Uterus (tissue), 4 donors: ENCODE measurements around the gene PCBP1. TPM values are rescaled to one million over a fixed set of nuclear protein-coding genes. Genes with fewer than 3 reads are reported as not detected.
"Not testable (repeated sequence)": the region's sequence is repeated elsewhere in the genome, so short reads cannot be mapped to it uniquely, and the experiment has no call there.

Experiments
- DNase-seq, 2 donors: peaks; one replicate each; pipeline ENCODE4 v3.0.0-alpha.2; 2019 to 2020
- H3K27ac ChIP-seq, 2 donors: fragments of 200-600 bp; sonication (generic); 1 replicate in 1 of 2; 2 replicates in 1 of 2; pipeline ENCODE4 v1.5.1; 2016 to 2018
- H3K27me3 ChIP-seq, 2 donors: fragments of 200-600 bp; sonication (generic); one replicate each; pipeline ENCODE4 v1.5.1; 2018 to 2019; ENCODE audit warnings: control low read depth in 1 of 2
- H3K36me3 ChIP-seq, 2 donors: fragments of 200-600 bp; sonication (generic); one replicate each; pipeline ENCODE4 v1.5.1; 2019; ENCODE audit warnings: control low read depth in 1 of 2
- H3K4me1 ChIP-seq, 2 donors: fragments of 200-600 bp; sonication (generic); one replicate each; pipeline ENCODE4 v1.5.1; 2018 to 2019; ENCODE audit warnings: control low read depth in 1 of 2
- H3K4me3 ChIP-seq, 2 donors: fragments of 200-600 bp; sonication (generic); 1 replicate in 1 of 2; 2 replicates in 1 of 2; pipeline ENCODE4 v1.5.1; 2018 to 2019; ENCODE audit warnings: mild to moderate bottlenecking in 1 of 2
- H3K9me3 ChIP-seq, 2 donors: fragments of 200-600 bp; sonication (generic); one replicate each; pipeline ENCODE4 v1.5.1; 2019; ENCODE audit warnings: control low read depth in 1 of 2
- CTCF ChIP-seq, 4 experiments: fragments of 200-600 bp in 2 of 4; fragments of 450-650 bp in 2 of 4; sonication (generic) in 2 of 4; IDR thresholded peaks; one replicate each; pipeline ENCODE4 v1.5.1; 2016 to 2019; ENCODE audit warnings: antibody characterized with exemption in 4 of 4, mild to moderate bottlenecking in 2 of 4, moderate library complexity in 1 of 4
- POLR2A ChIP-seq, 2 donors: fragments of 450-650 bp; IDR thresholded peaks; one replicate each; pipeline ENCODE4 v1.6.1; 2016; ENCODE audit warnings: antibody characterized with exemption in 2 of 2, mild to moderate bottlenecking in 1 of 2, moderate library complexity in 1 of 2
- intact Hi-C: fragments of 100-400 bp; cut with DNase I; formaldehyde crosslinking; loops from one replicate; pipeline ENCODE4 v1.15.1; 2023; ENCODE audit warnings: low total_unique reads
- total RNA-seq, 4 donors: library from RNA; depleted of rRNA in 3 of 4; stranded (reverse); fragments of >200 nt in 3 of 4; gene quantifications; one replicate each; pipeline versions ENCODE4 v1.1.0 to v1.2.4, GENCODE V29; 2014 to 2023
- donor health status: DM: yes; HTN: yes; CAD: no.

The PCBP1 gene
- total RNA-seq, 4 donors from 2014 or later: 55.5 to 294 (median 101) TPM

- Histone ChIP-seq H3K27ac (peak overlapping the region; percentile 99 to 100), H3K4me1 (peaks cover 0 to 6% of the 10 kb centered on the region in 2 donors), H3K4me3 (peak overlapping the region in 1 of 2 donors; percentile 78), H3K27me3 (no peaks in the 10 kb centered on the region), H3K36me3 (no peaks in the 10 kb centered on the region), H3K9me3 (no peaks in the 10 kb centered on the region)
- DNase-seq: no peak
- TF ChIP-seq CTCF (IDR thresholded peaks at IDR 0.05): no peak
- no peak for TF ChIP-seq POLR2A (IDR thresholded peaks at IDR 0.05)
- intact Hi-C loops: no loop called here
Observed at GRCh38 chr2:70089983-70090525, 2.8 kb downstream of the PCBP1 start.

- H3K4me3 ChIP-seq: no peak overlapping the region
- no peak for TF ChIP-seq CTCF (IDR thresholded peaks at IDR 0.05)
- H3K27ac ChIP-seq: peak overlapping the region; percentile 99 to 100
- no peak for DNase-seq
- no peaks in the 10 kb centered on the region for H3K27me3 ChIP-seq
- intact Hi-C loops: no loop called here
- H3K9me3 ChIP-seq: no peaks in the 10 kb centered on the region
- no peaks in the 10 kb centered on the region for H3K36me3 ChIP-seq
- peaks cover 6 to 11% of the 10 kb centered on the region in 2 donors for H3K4me1 ChIP-seq
Observed at GRCh38 chr2:70090706-70091334, 3.5 kb downstream of the PCBP1 start.

GRCh38 chr2:70091364-70091763 lies 4.1 kb downstream of the PCBP1 start:
- Histone ChIP-seq H3K9me3 (no peaks in the 10 kb centered on the region), H3K36me3 (no peaks in the 10 kb centered on the region), H3K27me3 (no peaks in the 10 kb centered on the region), H3K27ac (peak overlapping the region; percentile 13 to 100), H3K4me3 (no peak overlapping the region), H3K4me1 (peaks cover 7 to 11% of the 10 kb centered on the region in 2 donors)
- TF ChIP-seq POLR2A (IDR thresholded peaks at IDR 0.05) (no peak), CTCF (IDR thresholded peaks at IDR 0.05) (no peak)
- DNase-seq: no peak
- intact Hi-C loops: no loop called here

GRCh38 chr2:70091816-70092215 lies 4.5 kb downstream of the PCBP1 start:
- H3K27ac ChIP-seq: peak overlapping the region in 1 of 2 donors; percentile 100
- no peak for TF ChIP-seq POLR2A (IDR thresholded peaks at IDR 0.05)
- TF ChIP-seq CTCF (IDR thresholded peaks at IDR 0.05): no peak
- no peak for DNase-seq
- peaks cover 7 to 11% of the 10 kb centered on the region in 2 donors for H3K4me1 ChIP-seq
- H3K4me3 ChIP-seq: no peak overlapping the region
- intact Hi-C loops: no loop called here
- H3K27me3 ChIP-seq: no peaks in the 10 kb centered on the region
- H3K9me3 ChIP-seq: no peaks in the 10 kb centered on the region
- no peaks in the 10 kb centered on the region for H3K36me3 ChIP-seq

GRCh38 chr2:70092576-70093243 lies 5.4 kb downstream of the PCBP1 start:
- DNase-seq, H3K36me3 ChIP-seq, H3K4me3 ChIP-seq, H3K27me3 ChIP-seq, H3K27ac ChIP-seq, intact Hi-C loops, H3K9me3 ChIP-seq: not testable (repeated sequence)
- peaks cover 7 to 11% of the 10 kb centered on the region in 2 donors for H3K4me1 ChIP-seq
